Stimulated activated naive CD4-positive, alpha-beta T cell (primary cell): ENCODE data around the gene MAPKAPK3.

Experiments
- DNase-seq, 6 experiments: peaks; one replicate each; lab custom pipeline; 2025; lab: John Stamatoyannopoulos, UW

Gene MAPKAPK3

DNA sequence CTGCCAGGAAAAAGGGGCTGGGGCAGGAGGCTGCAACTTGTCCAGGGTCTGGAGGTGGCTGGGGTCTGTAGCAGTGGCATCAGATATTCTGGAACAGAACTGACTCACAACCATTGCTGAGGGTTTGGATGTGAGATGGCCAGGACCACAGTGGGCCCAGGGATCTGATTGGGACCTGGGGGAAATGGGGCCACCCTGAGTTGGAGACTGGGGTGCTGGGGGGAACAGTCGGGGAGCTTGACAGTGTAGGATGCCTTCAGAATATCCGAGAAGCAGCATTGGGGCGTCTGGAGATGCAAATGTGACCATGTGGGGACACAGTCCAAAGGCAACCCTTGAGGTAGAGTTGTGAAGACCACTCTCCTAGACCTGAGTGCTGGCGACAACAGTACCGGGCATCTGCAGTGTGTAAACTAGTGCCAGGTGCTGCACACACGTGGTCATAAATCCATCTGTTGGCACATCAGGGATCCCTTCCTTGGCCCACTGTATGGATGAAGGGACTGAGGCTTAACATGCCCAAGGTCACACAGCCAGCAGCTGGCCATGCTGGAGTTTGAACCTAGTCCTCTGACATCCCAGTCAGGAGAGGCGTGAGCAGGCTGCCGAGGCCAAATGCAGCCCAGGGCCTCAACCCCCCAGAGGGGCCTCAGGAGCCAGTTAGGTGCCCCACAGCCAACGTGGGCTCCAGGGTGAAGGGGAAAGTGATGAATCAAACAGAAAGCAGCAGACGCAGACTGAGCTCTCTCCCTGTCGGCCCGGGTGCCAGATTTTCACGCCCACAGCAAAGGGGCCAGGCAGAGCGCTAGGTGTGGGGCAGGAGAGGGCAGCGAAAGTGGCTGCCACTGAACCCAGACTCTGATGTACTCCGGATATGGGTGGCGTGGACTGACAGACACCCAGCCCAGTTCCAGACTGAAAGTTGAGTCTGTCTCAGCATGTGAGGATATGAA lies 28.9 kb upstream of the MAPKAPK3 start:
- no peak for DNase-seq

DNA sequence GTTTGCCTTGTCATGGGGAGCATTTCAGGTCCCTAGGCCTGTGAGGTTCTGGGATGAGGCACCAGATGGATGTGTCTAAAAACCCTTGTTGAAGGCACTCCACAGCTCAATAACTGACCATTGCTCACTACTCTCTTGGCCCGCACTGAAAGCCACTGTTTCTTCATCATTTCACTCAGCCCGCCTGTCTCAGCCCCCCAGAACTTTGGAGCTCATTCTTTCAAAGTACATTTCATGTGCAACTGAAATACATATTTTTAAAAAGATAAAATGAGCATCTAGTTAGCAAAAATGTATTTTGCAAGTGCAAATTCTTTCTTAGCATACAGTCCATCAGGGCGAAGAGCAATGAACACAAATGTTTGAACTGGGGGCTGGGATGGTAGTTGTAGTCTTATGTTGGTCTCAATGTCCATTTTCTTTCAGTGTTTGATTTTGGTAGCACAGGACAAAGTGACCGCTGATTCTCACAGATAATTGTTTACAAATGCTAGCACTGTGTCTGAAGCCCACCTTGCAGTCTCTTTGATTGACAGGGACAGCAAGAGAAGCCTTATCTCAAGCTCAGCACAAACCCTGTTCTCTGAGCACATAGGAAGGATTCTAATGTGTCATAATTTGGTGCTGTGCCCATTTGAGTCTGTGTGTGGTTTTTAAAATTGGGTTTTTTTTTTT lies 28.1 kb upstream of the MAPKAPK3 start:
- DNase-seq, result no peak

DNA sequence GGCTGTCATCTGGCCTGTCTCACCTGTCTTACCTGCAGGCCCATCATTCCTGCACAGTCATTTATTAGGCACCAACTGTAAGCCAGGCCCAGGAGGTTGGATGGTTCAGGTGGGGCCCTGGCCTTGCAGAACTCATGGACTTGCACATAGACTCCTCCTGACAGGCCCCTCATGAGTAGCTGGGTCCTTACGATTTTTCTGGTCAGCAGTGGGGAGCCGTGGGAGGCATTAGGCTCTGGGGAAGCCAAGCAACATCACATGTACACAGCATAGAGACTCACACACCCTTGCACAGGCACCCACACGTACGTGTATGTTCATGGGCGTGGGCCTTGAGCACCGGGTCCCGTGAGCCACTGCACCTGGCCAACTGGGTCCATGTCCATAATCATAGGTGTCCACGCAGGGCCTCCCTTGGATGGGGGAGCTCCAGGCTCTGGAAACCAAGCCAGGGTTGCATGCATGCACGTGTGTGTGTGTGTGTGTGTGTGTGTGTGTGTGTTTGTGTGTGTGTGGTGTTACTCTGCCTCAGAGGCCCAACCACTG lies 25.7 kb upstream of the MAPKAPK3 start:
- no peak for DNase-seq

DNA sequence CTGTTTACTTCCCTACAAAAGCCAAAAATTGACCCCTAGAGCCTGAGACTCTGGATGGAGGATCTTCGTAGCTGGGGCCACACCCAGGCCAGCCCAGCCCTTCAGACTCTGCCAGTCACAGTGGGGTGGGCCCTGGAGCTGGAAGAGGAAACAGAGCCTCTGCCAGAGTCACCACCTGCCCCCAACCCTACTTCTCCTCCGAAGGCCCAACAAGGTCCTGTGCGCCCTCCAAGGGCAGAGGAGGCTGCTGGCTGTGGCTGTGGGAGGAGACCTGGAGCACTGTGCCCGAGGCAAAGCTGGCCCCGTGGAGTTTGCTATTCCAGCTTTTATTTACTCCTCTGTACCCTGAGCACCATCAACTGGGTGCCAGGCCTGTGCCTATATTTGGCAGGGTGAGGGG lies 24.4 kb upstream of the MAPKAPK3 start:
- DNase-seq, result no peak

DNA sequence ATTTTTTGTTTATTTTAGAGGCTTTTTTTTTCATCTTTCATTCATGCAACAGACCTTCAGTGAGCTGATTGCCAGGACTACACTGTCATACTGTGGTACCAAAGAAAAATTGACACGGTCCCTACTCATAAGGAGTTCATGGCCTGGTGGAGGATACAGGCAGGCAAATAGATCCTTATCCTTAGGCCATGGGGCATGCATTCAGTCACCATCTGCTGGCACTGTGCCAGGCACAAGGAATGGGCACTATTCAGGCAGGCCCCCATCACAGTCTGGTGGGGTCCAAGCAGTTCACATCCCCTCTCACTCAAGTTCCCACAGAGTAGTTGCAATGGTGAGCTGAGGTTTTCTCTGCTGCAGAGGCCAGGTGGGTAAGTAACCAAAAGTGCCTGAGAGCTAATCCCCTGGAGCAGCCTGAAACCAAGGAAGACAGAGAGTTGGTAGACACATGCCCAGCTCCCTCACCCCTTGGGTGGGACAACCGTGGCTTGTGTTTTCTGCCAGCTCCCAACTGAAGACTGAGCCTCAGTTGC lies 22.6 kb upstream of the MAPKAPK3 start:
- DNase-seq, result no peak

DNA sequence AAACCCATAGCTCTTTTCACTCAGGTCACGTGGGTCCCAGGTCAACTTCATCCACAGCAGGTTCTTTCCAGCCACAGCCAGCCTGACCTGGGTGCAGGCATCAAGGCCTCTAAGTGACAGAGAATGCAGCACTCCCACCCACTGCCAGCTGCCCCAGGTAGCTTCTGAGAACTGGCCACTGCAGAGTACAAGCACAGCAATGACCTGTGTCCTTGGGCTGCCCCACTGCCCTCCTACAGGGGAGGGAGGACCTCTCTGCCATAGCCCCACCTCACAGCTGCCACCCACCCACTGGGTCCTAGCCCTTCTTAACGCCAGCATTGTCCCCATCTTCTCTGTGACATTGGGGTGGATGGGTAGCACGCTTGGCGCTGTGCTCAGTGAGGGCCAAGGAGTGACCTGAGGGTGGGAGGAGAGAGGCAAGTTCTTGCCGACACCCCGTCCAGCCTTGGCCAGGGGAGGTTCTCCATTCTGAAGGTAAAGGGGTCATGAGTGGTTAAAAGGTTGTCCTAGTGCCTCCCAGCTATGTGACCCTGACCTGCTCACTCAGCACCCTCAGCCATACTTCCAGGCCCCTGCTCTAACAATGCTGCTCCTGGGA lies 17.7 kb upstream of the MAPKAPK3 start:
- no peak for DNase-seq

DNA sequence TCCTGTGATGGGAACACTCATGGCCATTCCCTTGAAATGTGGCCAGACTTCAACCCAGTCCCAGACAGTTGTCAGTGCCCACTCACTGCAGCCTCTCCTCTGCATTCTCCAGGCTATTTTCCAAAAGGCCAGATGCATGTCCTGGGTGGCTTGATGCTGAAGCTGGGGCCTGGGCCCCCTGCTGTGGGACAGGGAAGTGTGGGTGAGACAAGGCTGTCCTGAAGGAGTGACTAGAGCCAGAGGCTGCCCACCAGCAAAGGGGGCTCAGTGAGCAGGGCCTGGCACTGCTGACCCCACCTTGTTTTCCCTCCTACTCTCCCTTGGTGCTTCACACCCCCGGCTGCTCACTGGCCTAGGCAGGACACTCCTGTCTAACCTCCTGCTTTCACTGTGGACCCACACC lies 17.2 kb upstream of the MAPKAPK3 start:
- no peak for DNase-seq

DNA sequence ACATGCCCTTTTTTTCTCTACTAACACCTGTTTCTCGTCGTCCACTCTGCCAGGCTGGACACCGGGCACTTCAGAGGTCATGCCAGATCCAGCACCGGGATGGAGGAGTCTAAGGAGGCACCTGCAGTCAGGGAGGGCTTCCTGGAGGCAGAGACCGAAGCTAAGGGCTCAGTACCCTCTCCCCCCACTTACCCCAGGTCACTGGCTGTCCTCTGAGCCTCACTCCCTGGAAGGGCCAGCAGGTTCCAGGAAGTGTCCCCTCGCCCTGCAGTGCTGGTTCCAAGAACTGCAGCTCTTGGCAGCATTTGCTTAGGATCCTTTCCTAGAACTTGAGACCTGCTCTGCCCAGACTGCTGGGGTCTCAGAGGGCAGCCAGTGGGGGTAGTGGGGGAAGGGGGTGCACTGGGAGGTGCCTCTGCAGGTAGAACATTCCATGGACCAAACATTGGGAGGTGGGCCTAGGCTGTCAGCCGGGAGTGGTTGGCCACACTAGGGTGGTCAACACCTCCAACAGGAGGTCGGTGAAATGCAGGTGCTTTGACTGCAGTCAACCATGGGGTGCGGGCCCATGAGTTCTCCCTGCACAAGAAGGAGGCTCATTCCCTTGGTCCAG lies 16.7 kb upstream of the MAPKAPK3 start:
- no peak for DNase-seq

DNA sequence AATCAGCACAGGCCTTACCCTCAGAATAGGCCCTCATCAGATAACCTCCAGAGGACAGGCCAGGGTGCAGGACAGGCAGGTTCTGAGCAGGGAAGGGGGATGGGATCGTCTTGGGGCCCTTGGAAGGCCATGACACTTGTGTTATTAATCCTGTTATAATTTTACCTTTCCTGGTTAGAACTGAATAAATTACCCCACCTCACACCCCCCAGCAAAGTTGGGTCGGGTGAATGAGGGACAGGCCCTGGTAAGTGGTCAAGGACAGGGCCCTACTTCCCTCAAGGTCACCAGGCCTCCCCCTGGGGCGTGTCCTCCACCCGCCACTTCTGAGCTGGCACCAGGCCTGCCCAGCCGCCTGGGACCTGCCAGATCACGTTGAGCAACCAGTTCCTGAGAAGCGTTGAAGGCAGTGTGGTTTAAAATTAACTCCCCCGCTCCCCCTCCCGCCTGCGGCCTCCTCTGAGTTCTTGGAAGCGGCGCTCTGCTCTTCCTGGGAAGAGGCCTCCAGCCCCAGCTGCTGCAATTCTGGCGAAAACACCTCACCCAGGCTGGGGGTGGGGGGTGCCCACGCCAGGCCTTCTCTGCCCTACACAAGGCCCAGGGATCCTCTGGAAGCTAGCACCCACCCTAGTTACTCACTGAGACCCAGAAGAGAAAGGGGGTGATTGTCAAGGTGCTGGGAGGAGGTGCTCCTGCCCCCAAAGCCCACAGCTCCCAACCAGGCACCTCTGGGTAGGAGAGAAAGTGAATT lies 15.9 kb upstream of the MAPKAPK3 start:
- peak; percentile 19 to 63 (median 56) for DNase-seq

DNA sequence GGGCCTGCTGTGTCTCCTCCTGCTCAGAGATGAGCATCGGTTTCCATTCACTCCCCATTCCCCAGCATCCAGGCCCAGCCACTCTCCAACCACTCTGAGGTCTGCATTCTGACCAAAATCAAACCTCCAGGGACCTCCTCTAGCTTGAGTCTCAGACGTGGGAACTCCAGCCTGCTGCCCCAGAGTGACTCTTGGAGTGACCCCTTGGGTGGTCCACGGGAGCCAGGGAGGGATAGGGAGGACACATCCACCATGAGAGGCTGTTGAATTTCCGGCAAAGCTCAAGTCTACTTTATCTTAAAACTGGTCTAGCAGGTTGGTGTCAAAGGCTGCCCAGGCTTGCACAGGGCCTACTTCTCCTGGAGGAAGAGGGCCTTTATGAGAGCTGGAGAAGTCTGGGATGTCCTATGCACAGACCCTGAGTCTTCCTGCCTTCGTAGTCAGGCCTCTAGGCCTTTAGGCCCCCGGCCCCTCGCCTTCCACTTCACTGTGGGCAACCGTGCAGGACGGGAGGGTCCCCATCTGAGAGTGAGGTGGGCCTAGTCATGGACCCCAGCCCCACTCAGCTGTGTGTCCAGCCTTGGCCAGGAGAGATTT lies 14.3 kb upstream of the MAPKAPK3 start:
- DNase-seq, result no peak

DNA sequence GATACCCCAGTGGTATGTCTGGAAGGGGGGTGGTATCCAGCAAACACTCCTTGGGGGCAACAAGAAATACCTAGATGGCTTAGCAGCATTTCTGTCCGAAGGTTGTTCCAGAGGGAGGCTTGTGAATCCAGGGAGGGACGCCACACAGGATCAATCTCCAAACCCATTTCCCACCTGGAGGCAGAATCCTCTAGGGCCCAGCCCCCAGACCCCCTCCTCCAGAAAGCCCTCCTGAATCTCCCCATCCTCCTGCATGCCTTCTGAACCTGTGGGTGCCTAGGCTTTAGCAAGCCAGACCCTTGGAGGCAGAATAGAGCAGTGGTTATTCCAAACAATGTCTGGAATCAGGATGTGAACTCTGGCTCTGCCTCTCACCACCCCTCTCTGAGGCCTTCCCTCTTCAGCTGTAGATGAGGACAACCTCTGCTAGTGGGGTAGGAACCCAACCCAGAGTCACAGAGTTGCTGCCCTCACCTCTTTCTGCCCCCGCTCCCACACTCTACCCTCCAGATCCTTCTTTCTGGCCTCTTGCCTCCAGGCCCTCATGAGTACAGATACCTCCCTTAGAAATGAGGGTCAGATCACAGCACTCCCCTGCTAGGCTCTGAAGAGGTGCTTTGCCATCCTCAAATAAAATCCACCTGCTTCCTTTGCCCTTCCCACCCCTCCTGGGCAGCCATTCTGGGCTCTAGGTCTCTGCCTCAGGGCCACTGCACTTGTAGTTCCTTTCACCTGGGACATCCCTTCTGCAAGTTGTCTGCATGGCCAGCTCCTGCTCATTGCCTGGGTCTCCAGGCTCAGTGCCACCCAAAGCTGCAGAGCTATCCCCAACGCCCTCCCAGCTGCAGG lies 13.5 kb upstream of the MAPKAPK3 start:
- no peak for DNase-seq

DNA sequence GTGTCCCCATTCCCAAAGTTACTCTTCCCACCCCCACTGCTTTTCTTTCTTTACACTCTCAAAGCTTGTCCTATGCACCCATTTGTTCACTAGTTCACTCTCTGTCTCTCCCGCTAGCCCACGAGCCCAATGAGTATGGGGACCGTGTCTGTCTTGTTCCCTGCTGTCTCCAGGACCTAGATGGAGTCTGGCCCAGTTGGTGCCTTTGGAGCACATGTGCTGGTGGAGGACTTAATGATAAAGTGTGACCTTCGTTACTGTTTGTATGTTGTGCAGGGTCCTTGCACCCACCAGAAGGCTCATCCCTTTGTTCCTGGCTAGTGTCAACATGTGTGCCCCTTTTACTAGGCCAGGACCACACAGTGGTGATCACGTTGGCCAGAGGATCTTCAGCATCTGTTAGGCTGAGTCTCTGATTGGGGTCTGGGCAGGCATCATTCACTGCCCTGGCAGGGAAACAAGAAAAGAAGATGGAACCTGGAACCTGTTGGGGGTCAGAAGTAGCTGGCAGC lies 12.8 kb upstream of the MAPKAPK3 start:
- no peak for DNase-seq

DNA sequence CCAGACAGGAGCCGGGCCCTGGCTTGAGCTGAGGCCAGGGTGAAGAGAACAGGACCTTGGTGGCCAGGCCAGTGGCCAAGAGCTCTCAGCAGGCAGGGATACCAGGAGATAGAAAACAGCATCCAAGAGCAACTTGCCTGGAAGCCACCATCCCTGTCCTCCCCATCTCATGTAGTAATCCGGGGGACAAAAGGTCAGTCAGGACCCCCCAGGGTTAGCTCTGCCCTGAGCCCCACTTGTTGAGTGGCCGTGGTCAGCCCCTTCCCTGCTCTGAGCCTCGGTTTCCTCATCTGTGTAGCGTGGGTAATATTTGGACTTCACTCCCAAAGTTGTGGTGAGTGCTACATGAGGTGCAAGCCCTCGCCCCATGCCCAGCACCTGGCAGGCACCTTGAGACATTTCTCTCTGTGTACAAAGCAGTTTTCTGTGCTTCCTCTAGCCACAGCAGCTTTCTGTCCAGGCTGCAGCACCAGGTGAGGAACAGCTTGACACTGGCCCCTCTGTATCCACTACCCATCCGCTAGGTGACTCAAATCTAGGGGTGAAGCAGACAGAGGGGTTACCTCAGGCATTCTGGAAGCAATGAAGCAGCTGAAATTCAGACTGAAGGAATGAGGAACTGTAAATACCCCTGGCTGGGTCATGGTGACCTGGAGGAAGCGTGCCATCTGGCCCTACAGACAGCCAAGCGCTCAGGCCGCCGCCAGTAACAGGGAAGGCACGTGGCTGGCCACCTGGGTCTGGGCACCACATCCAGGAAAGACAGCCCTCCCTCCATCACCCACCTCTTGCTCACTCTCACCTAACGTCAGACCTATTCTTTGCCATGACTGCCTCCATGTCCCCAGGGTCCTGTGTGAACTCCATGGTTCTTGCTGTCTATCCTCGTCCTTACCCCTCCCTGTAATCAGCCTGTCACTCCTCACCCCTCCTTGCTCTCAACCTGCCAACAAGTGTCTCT lies 12.0 kb upstream of the MAPKAPK3 start:
- no peak for DNase-seq

DNA sequence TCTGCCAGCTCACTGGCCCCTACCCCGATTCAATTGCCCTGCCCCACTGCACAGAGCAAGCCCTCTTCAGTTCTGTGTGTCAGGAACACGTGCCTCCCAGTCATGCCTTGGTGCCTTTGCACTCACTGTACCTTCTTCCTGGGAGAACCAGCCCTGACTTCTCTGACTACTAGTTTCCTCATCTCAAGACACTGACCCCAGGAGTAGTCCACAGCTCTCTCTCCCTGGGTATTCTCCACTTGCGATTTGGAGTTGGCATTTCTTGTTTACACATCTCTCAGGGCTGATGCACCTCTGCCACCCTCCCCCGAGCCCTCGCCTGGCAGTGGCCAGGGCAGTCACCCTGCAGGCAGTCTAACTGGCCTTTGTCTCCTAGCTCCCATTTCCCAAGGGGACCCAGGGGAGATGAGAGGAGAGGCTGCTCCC lies 11.0 kb upstream of the MAPKAPK3 start:
- DNase-seq, result no peak

DNA sequence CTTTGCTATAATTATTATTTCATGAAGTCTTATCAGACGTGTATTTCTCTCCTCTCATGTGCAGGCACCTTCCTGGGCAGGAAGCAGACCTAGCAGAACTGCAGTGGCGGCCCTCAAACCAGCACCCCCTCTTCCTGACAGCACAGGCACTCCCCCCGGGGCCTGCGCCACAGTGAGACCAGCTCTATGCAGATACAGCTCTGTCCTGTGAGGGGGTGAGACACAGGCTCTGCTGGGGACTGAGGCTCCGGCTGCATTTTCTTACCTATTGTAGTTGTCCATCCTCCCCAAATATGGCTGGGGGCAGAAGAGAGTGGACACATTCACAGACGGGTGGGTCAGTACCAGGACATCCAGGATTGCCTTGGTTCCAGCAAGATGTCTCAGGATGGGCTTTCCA lies 10.4 kb upstream of the MAPKAPK3 start:
- DNase-seq, result peak in 1 of 6 experiments; percentile 21

DNA sequence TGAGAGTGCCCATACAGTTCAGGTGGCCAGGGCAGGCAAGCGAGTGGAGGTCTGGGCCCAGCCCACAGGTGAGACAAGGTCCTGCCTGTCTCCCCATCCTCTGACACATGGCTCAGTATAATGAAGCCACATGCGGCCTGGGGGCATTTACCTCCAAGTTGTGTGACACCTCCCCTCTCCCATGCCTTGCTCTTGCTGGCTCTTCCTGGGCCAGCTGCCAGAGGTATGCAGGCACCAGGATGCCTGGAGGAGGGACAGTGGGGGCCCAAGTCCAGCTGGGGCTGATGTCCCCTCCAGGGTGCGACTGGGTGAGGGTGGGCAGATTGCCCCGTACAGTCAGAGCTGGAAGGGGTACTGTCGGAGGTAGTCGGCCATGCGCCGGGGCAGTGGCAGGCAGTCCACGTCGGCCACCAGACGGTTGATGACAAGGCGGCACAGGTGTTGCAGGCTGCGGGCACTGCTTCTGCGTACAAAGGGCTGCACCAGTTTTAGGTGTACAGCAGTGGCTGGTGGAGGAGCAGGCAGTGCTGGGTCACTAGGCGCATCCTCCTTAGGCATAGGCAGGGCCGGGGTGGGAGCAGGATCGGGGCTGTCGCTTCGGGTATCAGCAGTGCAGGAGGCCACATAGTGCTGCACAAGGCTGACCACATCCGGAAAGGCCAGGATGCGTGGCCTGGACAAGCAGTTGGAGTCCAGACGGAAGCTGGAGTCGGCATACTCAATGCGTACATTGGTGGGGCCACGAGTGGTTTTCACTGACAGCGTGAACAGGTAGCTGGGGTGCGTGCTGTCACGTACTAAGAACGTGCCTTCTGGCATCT lies 9.5 kb upstream of the MAPKAPK3 start:
- DNase-seq, result no peak

DNA sequence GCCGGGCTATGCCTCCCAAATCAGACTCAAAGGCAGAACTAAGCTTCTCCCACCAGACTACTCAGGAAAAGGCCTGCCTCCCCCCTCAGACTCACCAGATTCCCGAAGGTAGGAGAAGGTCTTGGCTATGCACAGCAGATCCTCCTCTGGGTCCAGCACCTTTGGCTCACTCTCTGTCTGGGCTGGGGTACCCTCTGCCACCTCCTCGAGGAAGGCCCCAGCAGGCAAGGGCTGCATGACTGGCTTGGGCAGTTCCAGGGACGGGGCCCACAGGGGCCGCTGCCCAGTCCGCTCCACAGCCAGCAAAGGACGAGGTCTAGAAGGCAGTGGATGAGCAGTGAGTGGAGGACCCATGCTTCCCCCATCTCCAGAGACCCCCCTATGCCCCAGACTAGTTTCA lies 8.7 kb upstream of the MAPKAPK3 start:
- no peak for DNase-seq
